GM23338 (cell line): ENCODE data around the gene FKBP8. TPM values are rescaled to one million over a fixed set of nuclear protein-coding genes. Genes with fewer than 3 reads are reported as not detected.

Experiments used
- ATAC-seq: fragments of 200-7000 bp; cut with Tn5 transposase; 3 replicates; pipeline ENCODE4 v1.9.1; 2020
- DNase-seq: peaks from one replicate; pipeline ENCODE4 v3.0.0-alpha.2; 2015; ENCODE audit warnings: low spot score
- H2AFZ ChIP-seq: fragments of 200-600 bp; sonication (generic); 2 replicates; pipeline ENCODE4 v1.8.0; 2016; ENCODE audit warnings: antibody characterized with exemption, mild to moderate bottlenecking, moderate library complexity
- H3F3A ChIP-seq: fragments of 200-600 bp; sonication (generic); replicated peaks from 2 replicates; pipeline ENCODE4 v1.8.0; 2017; ENCODE audit warnings: antibody characterized with exemption, mixed run types, low read depth
- H3K27ac ChIP-seq: fragments of 200-600 bp; sonication (generic); 2 replicates; pipeline ENCODE4 v1.6.1; 2016; ENCODE audit warnings: low read depth
- H3K27me3 ChIP-seq: fragments of 200-600 bp; sonication (generic); 2 replicates; pipeline ENCODE4 v1.8.0; 2016; ENCODE audit warnings: mild to moderate bottlenecking, mixed run types, moderate library complexity; ENCODE audit not compliant: insufficient read depth
- H3K36me3 ChIP-seq: fragments of 200-600 bp; sonication (generic); 2 replicates; pipeline ENCODE4 v1.8.0; 2016; ENCODE audit warnings: mild to moderate bottlenecking; ENCODE audit not compliant: insufficient read depth
- H3K4me1 ChIP-seq: fragments of 200-600 bp; sonication (generic); 2 replicates; pipeline ENCODE4 v1.8.0; 2016; ENCODE audit warnings: mild to moderate bottlenecking, moderate library complexity; ENCODE audit not compliant: insufficient read depth
- H3K4me2 ChIP-seq: fragments of 200-600 bp; sonication (generic); 2 replicates; pipeline ENCODE4 v1.7.1; 2017; ENCODE audit warnings: mixed run types
- H3K4me3 ChIP-seq: fragments of 200-600 bp; sonication (generic); 2 replicates; pipeline ENCODE4 v1.6.1; 2016; ENCODE audit warnings: mixed run types
- H3K79me2 ChIP-seq: fragments of 200-600 bp; sonication (generic); replicated peaks from 2 replicates; pipeline ENCODE4 v1.8.0; 2017; ENCODE audit warnings: mild to moderate bottlenecking; ENCODE audit not compliant: insufficient read depth
- H3K9me2 ChIP-seq: fragments of 200-600 bp; sonication (generic); 2 replicates; pipeline ENCODE4 v1.8.0; 2017; ENCODE audit not compliant: insufficient read depth
- H4K20me1 ChIP-seq: fragments of 200-600 bp; sonication (generic); replicated peaks from 2 replicates; pipeline ENCODE4 v1.8.0; 2017; ENCODE audit warnings: mild to moderate bottlenecking; ENCODE audit not compliant: insufficient read depth
- H3K27ac Mint-ChIP-seq: 2 replicates; pipeline ENCODE4 v1.8.0; 2020; ENCODE audit warnings: inconsistent platforms, mild to moderate bottlenecking, moderate library complexity, mixed read lengths
- H3K27me3 Mint-ChIP-seq: 3 replicates; pipeline ENCODE4 v1.8.0; 2022; ENCODE audit warnings: low read depth, mild to moderate bottlenecking, moderate library complexity, mixed read lengths, inconsistent platforms; ENCODE audit not compliant: insufficient read depth, poor library complexity
- H3K36me3 Mint-ChIP-seq: 3 replicates; pipeline ENCODE4 v1.8.0; 2021; ENCODE audit warnings: low read depth, mild to moderate bottlenecking, inconsistent platforms, moderate library complexity, mixed read lengths
- H3K4me1 Mint-ChIP-seq: 3 replicates; pipeline ENCODE4 v1.8.0; 2020; ENCODE audit warnings: mild to moderate bottlenecking, inconsistent platforms, mixed read lengths
- H3K4me3 Mint-ChIP-seq: 3 replicates; pipeline ENCODE4 v1.8.0; 2021; ENCODE audit warnings: moderate library complexity, mild to moderate bottlenecking, inconsistent platforms, mixed read lengths
- H3K9me3 Mint-ChIP-seq: 3 replicates; pipeline ENCODE4 v1.8.0; 2020; ENCODE audit warnings: moderate library complexity, mild to moderate bottlenecking, inconsistent platforms, mixed read lengths
- CREB1 ChIP-seq: fragments of 250-450 bp; sonication (Bioruptor Pico); IDR thresholded peaks from 2 replicates; pipeline ENCODE4 v1.5.0; 2020; ENCODE audit warnings: low read depth, mild to moderate bottlenecking, moderate library complexity
- EZH2 ChIP-seq: fragments of 200-600 bp; sonication (generic); IDR thresholded peaks from one replicate; pipeline ENCODE4 v1.8.0; 2017; ENCODE audit warnings: antibody characterized with exemption, mild to moderate bottlenecking, low read depth; ENCODE audit not compliant: unreplicated experiment
- EZH2phosphoT487 ChIP-seq: fragments of 200-600 bp; sonication (generic); IDR thresholded peaks from one replicate; pipeline ENCODE4 v1.8.1; 2018; ENCODE audit warnings: antibody characterized with exemption; ENCODE audit not compliant: unreplicated experiment
- JUNB ChIP-seq: IDR thresholded peaks from one replicate; pipeline ENCODE4 v1.6.1; 2016; ENCODE audit warnings: antibody characterized with exemption; ENCODE audit not compliant: unreplicated experiment
- NANOG ChIP-seq: IDR thresholded peaks from 2 replicates; pipeline ENCODE4 v1.6.1; 2016; ENCODE audit warnings: antibody characterized with exemption, borderline replicate concordance
- POLR2AphosphoS5 ChIP-seq: IDR thresholded peaks from 2 replicates; pipeline ENCODE4 v1.6.1; 2016; ENCODE audit warnings: antibody characterized with exemption, low read depth
- STAT1 ChIP-seq: IDR thresholded peaks from one replicate; pipeline ENCODE4 v1.6.1; 2016; ENCODE audit warnings: antibody characterized with exemption; ENCODE audit not compliant: unreplicated experiment
- ZNF114 ChIP-seq: fragments of 250-450 bp; sonication (Bioruptor Pico); IDR thresholded peaks from 2 replicates; pipeline ENCODE4 v1.5.0; 2020; ENCODE audit warnings: mild to moderate bottlenecking, moderate library complexity
- ZNF331 ChIP-seq: fragments of 250-450 bp; sonication (Bioruptor Pico); IDR thresholded peaks from 2 replicates; pipeline ENCODE4 v1.5.0; 2020; ENCODE audit warnings: low read depth, mild to moderate bottlenecking, moderate library complexity
- polyA plus RNA-seq: library from polyadenylated mRNA; unstranded; fragments of >200 nt; fragmentation: Nextera tagmentation; extraction: Ambion mirVana; gene quantifications from 2 replicates; pipeline ENCODE4 v1.2.1, GENCODE V29; 2016
- total RNA-seq: library from RNA; depleted of rRNA; stranded (reverse); fragments of >200 nt; shearing (Covaris generic); gene quantifications from 2 replicates; pipeline ENCODE4 v1.2.3, GENCODE V29; 2014
- TF ChIP-seq, protein P1 (sequence below), 2 experiments: fragments of 200-600 bp in 1 of 2; sonication (generic) in 1 of 2; conservative IDR thresholded peaks; 2 replicates each; pipeline versions ENCODE4 v1.5.1 to v1.6.1; 2016 to 2017; ENCODE audit warnings: antibody characterized with exemption in 2 of 2, low read depth in 2 of 2, mild to moderate bottlenecking in 2 of 2, moderate library complexity in 1 of 2
- TF ChIP-seq, protein P2 (sequence below): IDR thresholded peaks from one replicate; pipeline ENCODE4 v1.6.1; 2018; ENCODE audit warnings: antibody characterized with exemption; ENCODE audit not compliant: unreplicated experiment
- TF ChIP-seq, protein P3 (sequence below): IDR thresholded peaks from 2 replicates; pipeline ENCODE4 v1.6.1; 2016; ENCODE audit warnings: antibody characterized with exemption
- TF ChIP-seq, protein P4 (sequence below): fragments of 250-450 bp; sonication (Bioruptor Pico); IDR thresholded peaks from 2 replicates; pipeline ENCODE4 v1.5.0; 2020; ENCODE audit warnings: mild to moderate bottlenecking, moderate library complexity

The FKBP8 gene
- total and polyA plus RNA-seq, 2 experiments from 2014 or later = 158 to 367 TPM

DNA sequence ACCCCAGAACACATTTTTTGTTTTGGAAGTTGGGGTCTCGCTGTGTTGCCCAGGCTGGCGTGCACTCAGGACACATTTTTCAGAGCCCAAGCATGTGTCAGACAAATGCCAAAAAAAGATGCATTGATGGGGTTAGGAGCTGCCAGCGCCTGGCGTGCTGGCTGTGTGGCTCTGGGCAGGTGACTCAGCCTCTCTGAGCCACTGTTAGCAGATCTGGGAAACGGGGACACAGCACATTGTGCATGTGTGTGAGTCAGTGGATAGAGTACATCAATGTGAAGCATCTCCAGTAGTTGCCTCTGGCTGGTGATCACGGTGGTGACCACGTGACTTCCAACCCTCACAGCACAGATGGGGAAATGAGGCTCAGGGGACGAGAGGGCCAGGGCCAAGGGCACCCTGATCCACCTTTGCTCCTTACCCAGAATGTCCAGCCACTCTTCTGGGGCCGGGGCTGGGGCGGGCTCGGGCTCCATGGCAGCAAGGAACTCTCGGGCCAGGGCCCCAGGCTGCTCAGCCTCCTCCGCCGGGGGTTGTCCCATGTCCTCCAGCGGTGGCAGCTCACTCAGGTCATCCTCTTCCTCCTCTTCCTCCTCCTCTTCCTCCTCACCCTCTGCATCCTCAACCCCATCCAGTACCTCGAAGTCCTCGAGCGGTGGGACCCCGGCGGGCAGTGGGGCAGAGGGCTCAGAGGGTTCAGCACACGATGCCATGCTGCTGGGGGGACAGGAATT lies 1.9 kb downstream of the FKBP8 start:
- Histone ChIP-seq H3K4me2 (no peak overlapping the region), H3K27ac (no peak overlapping the region), H3K4me1 (no peaks in the 10 kb centered on the region), H3F3A (peaks cover 23% of the 10 kb centered on the region), H3K79me2 (peaks cover 9% of the 10 kb centered on the region), H3K9me2 (no peaks in the 10 kb centered on the region), H2AFZ (no peak overlapping the region), H3K4me3 (no peak overlapping the region), H3K27me3 (no peaks in the 10 kb centered on the region), H4K20me1 (no peaks in the 10 kb centered on the region), H3K36me3 (peaks cover 19% of the 10 kb centered on the region)
- peak overlapping the region; percentile 32; the same call in 1 of the 3 replicates for H3K4me3 Mint-ChIP-seq
- DNase-seq = no peak
- no peak for ATAC-seq
- TF ChIP-seq EZH2 = no peak
- TF ChIP-seq, protein P1, sequence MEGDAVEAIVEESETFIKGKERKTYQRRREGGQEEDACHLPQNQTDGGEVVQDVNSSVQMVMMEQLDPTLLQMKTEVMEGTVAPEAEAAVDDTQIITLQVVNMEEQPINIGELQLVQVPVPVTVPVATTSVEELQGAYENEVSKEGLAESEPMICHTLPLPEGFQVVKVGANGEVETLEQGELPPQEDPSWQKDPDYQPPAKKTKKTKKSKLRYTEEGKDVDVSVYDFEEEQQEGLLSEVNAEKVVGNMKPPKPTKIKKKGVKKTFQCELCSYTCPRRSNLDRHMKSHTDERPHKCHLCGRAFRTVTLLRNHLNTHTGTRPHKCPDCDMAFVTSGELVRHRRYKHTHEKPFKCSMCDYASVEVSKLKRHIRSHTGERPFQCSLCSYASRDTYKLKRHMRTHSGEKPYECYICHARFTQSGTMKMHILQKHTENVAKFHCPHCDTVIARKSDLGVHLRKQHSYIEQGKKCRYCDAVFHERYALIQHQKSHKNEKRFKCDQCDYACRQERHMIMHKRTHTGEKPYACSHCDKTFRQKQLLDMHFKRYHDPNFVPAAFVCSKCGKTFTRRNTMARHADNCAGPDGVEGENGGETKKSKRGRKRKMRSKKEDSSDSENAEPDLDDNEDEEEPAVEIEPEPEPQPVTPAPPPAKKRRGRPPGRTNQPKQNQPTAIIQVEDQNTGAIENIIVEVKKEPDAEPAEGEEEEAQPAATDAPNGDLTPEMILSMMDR (conservative IDR thresholded peaks at IDR 0.05; ENCODE audit: low read depth in 2 of 2) = no peak
- TF ChIP-seq, protein P2, sequence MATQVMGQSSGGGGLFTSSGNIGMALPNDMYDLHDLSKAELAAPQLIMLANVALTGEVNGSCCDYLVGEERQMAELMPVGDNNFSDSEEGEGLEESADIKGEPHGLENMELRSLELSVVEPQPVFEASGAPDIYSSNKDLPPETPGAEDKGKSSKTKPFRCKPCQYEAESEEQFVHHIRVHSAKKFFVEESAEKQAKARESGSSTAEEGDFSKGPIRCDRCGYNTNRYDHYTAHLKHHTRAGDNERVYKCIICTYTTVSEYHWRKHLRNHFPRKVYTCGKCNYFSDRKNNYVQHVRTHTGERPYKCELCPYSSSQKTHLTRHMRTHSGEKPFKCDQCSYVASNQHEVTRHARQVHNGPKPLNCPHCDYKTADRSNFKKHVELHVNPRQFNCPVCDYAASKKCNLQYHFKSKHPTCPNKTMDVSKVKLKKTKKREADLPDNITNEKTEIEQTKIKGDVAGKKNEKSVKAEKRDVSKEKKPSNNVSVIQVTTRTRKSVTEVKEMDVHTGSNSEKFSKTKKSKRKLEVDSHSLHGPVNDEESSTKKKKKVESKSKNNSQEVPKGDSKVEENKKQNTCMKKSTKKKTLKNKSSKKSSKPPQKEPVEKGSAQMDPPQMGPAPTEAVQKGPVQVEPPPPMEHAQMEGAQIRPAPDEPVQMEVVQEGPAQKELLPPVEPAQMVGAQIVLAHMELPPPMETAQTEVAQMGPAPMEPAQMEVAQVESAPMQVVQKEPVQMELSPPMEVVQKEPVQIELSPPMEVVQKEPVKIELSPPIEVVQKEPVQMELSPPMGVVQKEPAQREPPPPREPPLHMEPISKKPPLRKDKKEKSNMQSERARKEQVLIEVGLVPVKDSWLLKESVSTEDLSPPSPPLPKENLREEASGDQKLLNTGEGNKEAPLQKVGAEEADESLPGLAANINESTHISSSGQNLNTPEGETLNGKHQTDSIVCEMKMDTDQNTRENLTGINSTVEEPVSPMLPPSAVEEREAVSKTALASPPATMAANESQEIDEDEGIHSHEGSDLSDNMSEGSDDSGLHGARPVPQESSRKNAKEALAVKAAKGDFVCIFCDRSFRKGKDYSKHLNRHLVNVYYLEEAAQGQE = no peak
- TF ChIP-seq ZNF331 (CRISPR knock-in tag) = no peak
- TF ChIP-seq STAT1 = no peak
- TF ChIP-seq, protein P3, sequence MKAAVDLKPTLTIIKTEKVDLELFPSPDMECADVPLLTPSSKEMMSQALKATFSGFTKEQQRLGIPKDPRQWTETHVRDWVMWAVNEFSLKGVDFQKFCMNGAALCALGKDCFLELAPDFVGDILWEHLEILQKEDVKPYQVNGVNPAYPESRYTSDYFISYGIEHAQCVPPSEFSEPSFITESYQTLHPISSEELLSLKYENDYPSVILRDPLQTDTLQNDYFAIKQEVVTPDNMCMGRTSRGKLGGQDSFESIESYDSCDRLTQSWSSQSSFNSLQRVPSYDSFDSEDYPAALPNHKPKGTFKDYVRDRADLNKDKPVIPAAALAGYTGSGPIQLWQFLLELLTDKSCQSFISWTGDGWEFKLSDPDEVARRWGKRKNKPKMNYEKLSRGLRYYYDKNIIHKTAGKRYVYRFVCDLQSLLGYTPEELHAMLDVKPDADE = no peak
- no peak for TF ChIP-seq ZNF114 (CRISPR knock-in tag)
- TF ChIP-seq CREB1 (CRISPR knock-in tag) = no peak
- TF ChIP-seq JUNB = no peak
- TF ChIP-seq, protein P4, sequence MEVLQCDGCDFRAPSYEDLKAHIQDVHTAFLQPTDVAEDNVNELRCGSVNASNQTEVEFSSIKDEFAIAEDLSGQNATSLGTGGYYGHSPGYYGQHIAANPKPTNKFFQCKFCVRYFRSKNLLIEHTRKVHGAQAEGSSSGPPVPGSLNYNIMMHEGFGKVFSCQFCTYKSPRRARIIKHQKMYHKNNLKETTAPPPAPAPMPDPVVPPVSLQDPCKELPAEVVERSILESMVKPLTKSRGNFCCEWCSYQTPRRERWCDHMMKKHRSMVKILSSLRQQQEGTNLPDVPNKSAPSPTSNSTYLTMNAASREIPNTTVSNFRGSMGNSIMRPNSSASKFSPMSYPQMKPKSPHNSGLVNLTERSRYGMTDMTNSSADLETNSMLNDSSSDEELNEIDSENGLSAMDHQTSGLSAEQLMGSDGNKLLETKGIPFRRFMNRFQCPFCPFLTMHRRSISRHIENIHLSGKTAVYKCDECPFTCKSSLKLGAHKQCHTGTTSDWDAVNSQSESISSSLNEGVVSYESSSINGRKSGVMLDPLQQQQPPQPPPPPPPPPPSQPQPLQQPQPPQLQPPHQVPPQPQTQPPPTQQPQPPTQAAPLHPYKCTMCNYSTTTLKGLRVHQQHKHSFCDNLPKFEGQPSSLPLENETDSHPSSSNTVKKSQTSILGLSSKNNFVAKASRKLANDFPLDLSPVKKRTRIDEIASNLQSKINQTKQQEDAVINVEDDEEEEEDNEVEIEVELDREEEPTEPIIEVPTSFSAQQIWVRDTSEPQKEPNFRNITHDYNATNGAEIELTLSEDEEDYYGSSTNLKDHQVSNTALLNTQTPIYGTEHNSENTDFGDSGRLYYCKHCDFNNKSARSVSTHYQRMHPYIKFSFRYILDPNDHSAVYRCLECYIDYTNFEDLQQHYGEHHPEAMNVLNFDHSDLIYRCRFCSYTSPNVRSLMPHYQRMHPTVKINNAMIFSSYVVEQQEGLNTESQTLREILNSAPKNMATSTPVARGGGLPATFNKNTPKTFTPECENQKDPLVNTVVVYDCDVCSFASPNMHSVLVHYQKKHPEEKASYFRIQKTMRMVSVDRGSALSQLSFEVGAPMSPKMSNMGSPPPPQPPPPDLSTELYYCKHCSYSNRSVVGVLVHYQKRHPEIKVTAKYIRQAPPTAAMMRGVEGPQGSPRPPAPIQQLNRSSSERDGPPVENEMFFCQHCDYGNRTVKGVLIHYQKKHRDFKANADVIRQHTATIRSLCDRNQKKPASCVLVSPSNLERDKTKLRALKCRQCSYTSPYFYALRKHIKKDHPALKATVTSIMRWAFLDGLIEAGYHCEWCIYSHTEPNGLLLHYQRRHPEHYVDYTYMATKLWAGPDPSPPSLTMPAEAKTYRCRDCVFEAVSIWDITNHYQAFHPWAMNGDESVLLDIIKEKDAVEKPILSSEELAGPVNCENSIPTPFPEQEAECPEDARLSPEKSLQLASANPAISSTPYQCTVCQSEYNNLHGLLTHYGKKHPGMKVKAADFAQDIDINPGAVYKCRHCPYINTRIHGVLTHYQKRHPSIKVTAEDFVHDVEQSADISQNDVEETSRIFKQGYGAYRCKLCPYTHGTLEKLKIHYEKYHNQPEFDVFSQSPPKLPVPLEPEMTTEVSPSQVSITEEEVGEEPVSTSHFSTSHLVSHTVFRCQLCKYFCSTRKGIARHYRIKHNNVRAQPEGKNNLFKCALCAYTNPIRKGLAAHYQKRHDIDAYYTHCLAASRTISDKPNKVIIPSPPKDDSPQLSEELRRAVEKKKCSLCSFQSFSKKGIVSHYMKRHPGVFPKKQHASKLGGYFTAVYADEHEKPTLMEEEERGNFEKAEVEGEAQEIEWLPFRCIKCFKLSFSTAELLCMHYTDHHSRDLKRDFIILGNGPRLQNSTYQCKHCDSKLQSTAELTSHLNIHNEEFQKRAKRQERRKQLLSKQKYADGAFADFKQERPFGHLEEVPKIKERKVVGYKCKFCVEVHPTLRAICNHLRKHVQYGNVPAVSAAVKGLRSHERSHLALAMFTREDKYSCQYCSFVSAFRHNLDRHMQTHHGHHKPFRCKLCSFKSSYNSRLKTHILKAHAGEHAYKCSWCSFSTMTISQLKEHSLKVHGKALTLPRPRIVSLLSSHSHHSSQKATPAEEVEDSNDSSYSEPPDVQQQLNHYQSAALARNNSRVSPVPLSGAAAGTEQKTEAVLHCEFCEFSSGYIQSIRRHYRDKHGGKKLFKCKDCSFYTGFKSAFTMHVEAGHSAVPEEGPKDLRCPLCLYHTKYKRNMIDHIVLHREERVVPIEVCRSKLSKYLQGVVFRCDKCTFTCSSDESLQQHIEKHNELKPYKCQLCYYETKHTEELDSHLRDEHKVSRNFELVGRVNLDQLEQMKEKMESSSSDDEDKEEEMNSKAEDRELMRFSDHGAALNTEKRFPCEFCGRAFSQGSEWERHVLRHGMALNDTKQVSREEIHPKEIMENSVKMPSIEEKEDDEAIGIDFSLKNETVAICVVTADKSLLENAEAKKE = no peak
- no peak for TF ChIP-seq POLR2AphosphoS5
- no peak for TF ChIP-seq NANOG
- no peak for TF ChIP-seq EZH2phosphoT487
- no peaks in the 10 kb centered on the region; the same call in 1 of the 3 replicates for H3K9me3 Mint-ChIP-seq
- H3K27ac Mint-ChIP-seq = no peak overlapping the region
- peaks cover 10% of the 10 kb centered on the region for H3K4me1 Mint-ChIP-seq
- peaks cover 55% of the 10 kb centered on the region for H3K36me3 Mint-ChIP-seq
- H3K27me3 Mint-ChIP-seq = peaks cover 6% of the 10 kb centered on the region
